ENCODE results near the gene RABAC1. TPM values are rescaled to one million over a fixed set of nuclear protein-coding genes. Genes with fewer than 3 reads are reported as not detected.

The RABAC1 gene
- total and polyA plus RNA-seq, 11 donors: 43.2 to 217 (median 87.6) TPM

DNA sequence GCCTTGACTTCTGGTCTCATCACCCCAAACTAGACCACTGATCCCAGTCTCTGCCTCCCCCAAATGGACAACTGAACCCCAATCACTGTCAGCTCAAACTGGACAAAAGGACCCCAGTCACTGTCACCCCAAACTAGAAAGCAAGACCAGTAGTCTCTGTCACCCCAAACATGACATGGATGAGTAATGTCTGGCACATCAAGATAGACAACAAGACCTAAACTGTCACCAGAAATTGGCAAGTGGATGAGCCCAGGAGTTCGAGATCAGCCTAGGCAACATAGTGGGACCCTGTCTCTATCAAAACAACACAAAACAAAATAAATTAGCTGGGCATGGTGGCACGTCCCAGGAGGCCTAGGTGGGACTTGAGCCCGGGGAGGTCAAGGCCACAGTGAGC lies 12.0 kb downstream of the RABAC1 start:
- intact Hi-C loops (cut with DNase I): loop anchor here in 1 of 10 donors (5.0 kb wide), 1 partner anchor 70 kb away; the partner anchor contains the start of gene CD79A
- TF ChIP-seq, protein P1, sequence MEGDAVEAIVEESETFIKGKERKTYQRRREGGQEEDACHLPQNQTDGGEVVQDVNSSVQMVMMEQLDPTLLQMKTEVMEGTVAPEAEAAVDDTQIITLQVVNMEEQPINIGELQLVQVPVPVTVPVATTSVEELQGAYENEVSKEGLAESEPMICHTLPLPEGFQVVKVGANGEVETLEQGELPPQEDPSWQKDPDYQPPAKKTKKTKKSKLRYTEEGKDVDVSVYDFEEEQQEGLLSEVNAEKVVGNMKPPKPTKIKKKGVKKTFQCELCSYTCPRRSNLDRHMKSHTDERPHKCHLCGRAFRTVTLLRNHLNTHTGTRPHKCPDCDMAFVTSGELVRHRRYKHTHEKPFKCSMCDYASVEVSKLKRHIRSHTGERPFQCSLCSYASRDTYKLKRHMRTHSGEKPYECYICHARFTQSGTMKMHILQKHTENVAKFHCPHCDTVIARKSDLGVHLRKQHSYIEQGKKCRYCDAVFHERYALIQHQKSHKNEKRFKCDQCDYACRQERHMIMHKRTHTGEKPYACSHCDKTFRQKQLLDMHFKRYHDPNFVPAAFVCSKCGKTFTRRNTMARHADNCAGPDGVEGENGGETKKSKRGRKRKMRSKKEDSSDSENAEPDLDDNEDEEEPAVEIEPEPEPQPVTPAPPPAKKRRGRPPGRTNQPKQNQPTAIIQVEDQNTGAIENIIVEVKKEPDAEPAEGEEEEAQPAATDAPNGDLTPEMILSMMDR (IDR thresholded peaks at IDR 0.05): no peak
- TF ChIP-seq POLR2A (IDR thresholded peaks at IDR 0.05): no peak
- DNase-seq (no peak), ATAC-seq (no peak)
- peaks cover 0 to 15% (median 0%) of the 10 kb centered on the region in 12 donors for H3K4me1 ChIP-seq
- H3K9me3 ChIP-seq: no peaks in the 10 kb centered on the region
- H3K4me3 ChIP-seq: no peak overlapping the region
- peaks cover 0 to under 1% (median 0%) of the 10 kb centered on the region in 9 donors for H3K27me3 ChIP-seq
- no peaks in the 10 kb centered on the region for H3K36me3 ChIP-seq
- 91 to 93% (median 92%) methylated on average over 3 of the region's 3 CpGs for WGBS, 4 donors
- no peak overlapping the region for H3K27ac ChIP-seq

DNA sequence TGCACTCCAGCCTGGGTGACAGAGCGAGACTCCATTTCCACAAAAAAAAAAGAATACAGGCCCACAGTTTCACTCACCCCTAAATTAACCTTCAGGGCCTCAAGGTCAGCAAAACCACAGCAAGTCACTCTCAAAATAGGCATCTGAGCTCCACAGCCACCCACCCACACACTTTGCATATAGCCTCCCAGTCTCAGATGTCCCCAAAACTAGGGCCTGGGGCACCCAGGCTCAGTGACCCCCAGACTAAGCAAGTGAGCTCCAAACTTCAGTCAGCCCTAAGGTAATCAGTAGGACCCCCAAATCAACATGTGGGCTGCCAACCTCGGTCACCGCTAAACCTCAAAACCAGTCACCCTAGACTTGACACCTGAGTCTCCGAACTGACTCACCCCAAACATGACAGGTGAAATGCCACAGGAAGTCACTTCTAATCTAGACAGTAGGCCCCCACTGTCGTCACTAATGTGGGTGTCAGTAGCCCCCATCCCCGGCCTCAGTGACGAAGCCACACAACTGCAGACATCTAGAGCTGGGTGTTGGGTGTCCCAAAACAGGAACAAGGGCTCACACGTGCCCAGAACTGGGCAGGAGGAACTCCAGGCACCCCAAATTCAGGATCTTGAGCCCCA lies 13.9 kb downstream of the RABAC1 start:
- Histone ChIP-seq H3K4me3 (no peak overlapping the region), H3K9me3 (no peaks in the 10 kb centered on the region), H3K27ac (no peak overlapping the region), H3K27me3 (peaks cover 1 to 18% (median 12%) of the 10 kb centered on the region in 9 donors), H3K4me1 (peaks cover 0 to 10% (median 1%) of the 10 kb centered on the region in 12 donors), H3K36me3 (no peaks in the 10 kb centered on the region)
- ATAC-seq (peak in 1 of 4 donors; percentile 34), DNase-seq (no peak)
- intact Hi-C loops (cut with DNase I): loop anchor here in 1 of 10 donors (5.0 kb wide), 1 partner anchor 68 kb away; the partner anchor contains the start of gene CD79A
- no peak for TF ChIP-seq POLR2A (IDR thresholded peaks at IDR 0.05)
- TF ChIP-seq, protein P1 (IDR thresholded peaks at IDR 0.05): no peak
- 80 to 89% (median 86%) methylated on average over 8 of the region's 8 CpGs for WGBS, 4 donors

DNA sequence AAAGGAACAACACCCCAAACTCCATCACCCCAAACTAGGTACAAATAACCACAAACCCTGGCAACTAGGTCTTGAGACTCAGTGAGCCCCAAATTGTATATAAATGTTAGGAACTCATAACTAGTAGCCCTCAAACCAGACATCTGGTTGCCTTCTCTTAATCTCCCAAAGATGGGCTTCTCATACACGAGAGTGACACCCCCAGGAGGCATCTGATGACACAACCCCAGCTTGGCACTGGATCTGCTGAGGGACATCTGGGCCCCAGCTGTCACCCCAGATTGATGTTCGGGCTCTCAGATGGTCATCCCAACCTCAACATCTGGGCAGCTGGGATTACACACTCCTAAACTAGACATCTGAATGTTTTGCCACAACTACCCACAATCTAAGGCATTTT lies 14.8 kb downstream of the RABAC1 start:
- Histone ChIP-seq H3K36me3 (no peaks in the 10 kb centered on the region), H3K4me3 (no peak overlapping the region), H3K27me3 (peaks cover 8 to 25% (median 19%) of the 10 kb centered on the region in 9 donors), H3K9me3 (no peaks in the 10 kb centered on the region), H3K4me1 (peaks cover 0 to 17% (median 3%) of the 10 kb centered on the region in 12 donors), H3K27ac (no peak overlapping the region)
- ATAC-seq (no peak), DNase-seq (no peak)
- WGBS, 4 donors: 50 to 75% (median 68%) methylated on average over 1 to 2 of the region's 2 CpGs
- intact Hi-C loops (cut with DNase I): loop anchor here in 1 of 10 donors (5.0 kb wide), 1 partner anchor 52 kb away; no protein-coding TSS in a partner anchor
- TF ChIP-seq POLR2A (IDR thresholded peaks at IDR 0.05): no peak

DNA sequence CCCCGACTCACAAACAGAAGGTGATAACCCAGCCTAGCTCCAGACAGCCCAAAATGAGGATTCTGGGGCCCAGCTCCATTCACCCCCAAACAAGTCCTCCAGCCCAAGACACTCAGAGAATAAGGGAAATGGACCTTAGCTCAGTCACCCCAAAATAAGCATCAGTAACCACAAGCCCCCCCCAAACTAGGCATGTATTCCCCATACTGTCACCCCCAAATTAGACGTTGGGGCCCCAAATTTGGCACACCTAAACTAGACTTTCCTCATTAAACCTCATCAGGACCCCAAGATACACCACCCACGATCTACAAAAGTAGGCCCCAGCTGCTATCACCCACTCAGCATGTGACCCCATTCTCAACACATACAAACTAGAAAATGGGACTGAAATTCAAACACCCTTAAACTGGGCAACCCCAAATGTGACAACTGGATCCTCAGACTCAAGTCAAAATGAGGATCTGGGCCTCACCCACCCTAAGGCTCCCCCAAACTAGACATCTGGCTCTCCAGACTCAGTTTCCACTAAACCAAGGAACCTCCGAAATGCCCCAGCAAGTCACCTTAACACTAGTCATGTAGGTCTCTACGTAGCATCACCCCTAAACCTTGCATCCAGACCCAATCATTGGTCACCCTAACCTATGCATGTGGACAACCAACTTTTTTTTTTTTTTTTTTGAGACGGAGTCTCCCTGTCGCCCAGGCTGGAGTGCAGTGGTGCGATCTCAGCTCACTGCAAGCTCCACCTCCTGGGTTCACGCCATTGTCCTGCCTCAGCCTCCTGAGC lies 17.5 kb downstream of the RABAC1 start:
- TF ChIP-seq, protein P1 (IDR thresholded peaks at IDR 0.05): no peak
- TF ChIP-seq POLR2A (IDR thresholded peaks at IDR 0.05): no peak
- H3K27me3 ChIP-seq: peaks cover 8 to 33% (median 19%) of the 10 kb centered on the region in 9 donors

More for the DNA sequence above, 17.5 kb downstream of the RABAC1 start:
- ATAC-seq: no peak
- Histone ChIP-seq H3K27ac (no peak overlapping the region), H3K36me3 (no peaks in the 10 kb centered on the region), H3K4me3 (no peak overlapping the region), H3K4me1 (peaks cover 0 to 17% (median 3%) of the 10 kb centered on the region in 12 donors), H3K9me3 (no peaks in the 10 kb centered on the region)
- intact Hi-C loops (cut with DNase I): loop anchor here in 1 of 10 donors (5.0 kb wide), 1 partner anchor 49 kb away; no protein-coding TSS in a partner anchor
- no peak for DNase-seq
- WGBS, 4 donors: 89 to 95% (median 93%) methylated on average over 9 of the region's 9 CpGs

Data from heart left ventricle (tissue), 16 donors.